ENCODE results near the gene MPEG1. TPM values are rescaled to one million over a fixed set of nuclear protein-coding genes. Genes with fewer than 3 reads are reported as not detected.

Gene MPEG1
- total and polyA plus RNA-seq, 2 of the 13 experiments (the other 11 are each of a cell fraction or from before 2014, with no cell fraction given), result not detected

GRCh38 chr11:59255281-59255680 lies 42.6 kb upstream of the MPEG1 start (continued):
- no peak for TF ChIP-seq U2AF2 (IDR thresholded peaks at IDR 0.05; ENCODE audit: low read depth, low read length)

- no peak for ATAC-seq
- in situ Hi-C loops (cut with HindIII; ENCODE audit: extremely low pct_ligation_motif_present, low pct_unique_long_range_greater_than_20kb), result no loop called here
- TF ChIP-seq HMG20A (CRISPR knock-in tag; IDR thresholded peaks at IDR 0.05; ENCODE audit: borderline replicate concordance) (no peak), FOSL1 (CRISPR knock-in tag; IDR thresholded peaks at IDR 0.05; ENCODE audit: borderline replicate concordance) (no peak), ZNF17 (CRISPR knock-in tag; IDR thresholded peaks at IDR 0.05) (no peak), NFKB2 (CRISPR knock-in tag; IDR thresholded peaks at IDR 0.05; ENCODE audit: borderline replicate concordance) (no peak), ZNF326 (CRISPR knock-in tag; IDR thresholded peaks at IDR 0.05; ENCODE audit: borderline replicate concordance) (no peak), GMEB1 (CRISPR knock-in tag; IDR thresholded peaks at IDR 0.05; ENCODE audit: borderline replicate concordance) (no peak), ZFP37 (CRISPR knock-in tag; IDR thresholded peaks at IDR 0.05; ENCODE audit: borderline replicate concordance) (no peak), DDIT3 (CRISPR knock-in tag; IDR thresholded peaks at IDR 0.05) (no peak), DMTF1 (CRISPR knock-in tag; IDR thresholded peaks at IDR 0.05) (no peak), USF2 (IDR thresholded peaks at IDR 0.05; ENCODE audit: low read depth, low read length) (no peak), USF2 (CRISPR knock-in tag; IDR thresholded peaks at IDR 0.05; ENCODE audit: borderline replicate concordance) (no peak), CSRNP2 (CRISPR knock-in tag; conservative IDR thresholded peaks at IDR 0.05; ENCODE audit: low read depth) (no peak), GABPA (IDR thresholded peaks at IDR 0.05; ENCODE audit: low read depth, low read length) (no peak), GABPA (CRISPR knock-in tag; IDR thresholded peaks at IDR 0.05; ENCODE audit: low read depth) (no peak)
Observed at GRCh38 chr11:59254286-59254685, 41.6 kb upstream of the MPEG1 start.

More at GRCh38 chr11:59254286-59254685, 41.6 kb upstream of the MPEG1 start:
- intact Hi-C loops (cut with micrococcal nuclease; ENCODE audit: unreplicated experiment), result no loop called here
- BruUV-seq (replicated peaks), result no TSS peak
- no peaks in the 10 kb centered on the region for H3K9me3 ChIP-seq (ENCODE audit: low read length)
- no peaks in the 10 kb centered on the region for H4K20me1 ChIP-seq (ENCODE audit: insufficient read depth, low read length)
- FAIRE-seq, result no peak
- no peaks in the 10 kb centered on the region for H3K36me3 ChIP-seq (replicated peaks in 1 of 2; ENCODE audit: control insufficient read depth in 1 of 2, insufficient read depth in 2 of 2, low read length in 2 of 2)
- H3K27me3 ChIP-seq (ENCODE audit: control insufficient read depth in 1 of 2, insufficient read depth in 2 of 2, low read length in 2 of 2), result no peaks in the 10 kb centered on the region; a peak in 1 of 5 replicates
- ChIA-PET POLR2A (no interaction called here), CTCF (ENCODE audit: low intra/inter-chr PET ratio, low total read pairs) (no interaction called here)
- no peak overlapping the region for H3K27ac ChIP-seq (ENCODE audit: extremely low read length, insufficient read depth, low read length)
- DNase-seq (ENCODE audit: low spot score), result no peak
- no peak overlapping the region for H3K4me3 ChIP-seq (replicated peaks in 1 of 3; ENCODE audit: insufficient read depth in 1 of 3, low read depth in 2 of 3, low read length in 3 of 3)
- no peak overlapping the region for H3K4me2 ChIP-seq (ENCODE audit: low read depth, low read length)
- H2AFZ ChIP-seq (ENCODE audit: low read length), result no peak overlapping the region
- no peak overlapping the region for H3K9ac ChIP-seq (ENCODE audit: insufficient read depth, low read depth, low read length)
- H3K79me2 ChIP-seq (ENCODE audit: insufficient read depth, low read length), result no peaks in the 10 kb centered on the region
- H3K4me1 ChIP-seq (ENCODE audit: insufficient read depth, low read length), result no peaks in the 10 kb centered on the region

Measured in HepG2 (cell line).